HG03354 (cell line): ENCODE results near the gene VPS45.
"Not testable (repeated sequence)": the region's sequence is repeated elsewhere in the genome, so short reads cannot be mapped to it uniquely, and the experiment has no call there.

Experiments used
- ATAC-seq: cut with Tn5 transposase; IDR thresholded peaks from one replicate; pipeline ENCODE4 v1.9.1; 2021; ENCODE audit warnings: mild to moderate bottlenecking; ENCODE audit not compliant: unreplicated experiment, poor library complexity, severe bottlenecking

Gene VPS45

GRCh38 chr1:150179867-150180266, 112.3 kb downstream of the VPS45 start:
- no peak for ATAC-seq

- no peak for ATAC-seq
These were observed 112.9 kb downstream of the VPS45 start for GRCh38 chr1:150180474-150180873.

- no peak for ATAC-seq
These were observed 114.7 kb downstream of the VPS45 start for GRCh38 chr1:150182247-150182646.

- ATAC-seq, result no peak
These were observed 115.5 kb downstream of the VPS45 start for GRCh38 chr1:150183061-150183460.

- no peak for ATAC-seq
These were observed 117.9 kb downstream of the VPS45 start for GRCh38 chr1:150185481-150185880.

- ATAC-seq, result not testable (repeated sequence)
These were observed 118.8 kb downstream of the VPS45 start for GRCh38 chr1:150186438-150186788.

GRCh38 chr1:150186789-150187559, 119.4 kb downstream of the VPS45 start:
- no peak for ATAC-seq

- no peak for ATAC-seq
These were observed 120.0 kb downstream of the VPS45 start for GRCh38 chr1:150187560-150187931.

- no peak for ATAC-seq
These were observed 124.4 kb downstream of the VPS45 start for GRCh38 chr1:150192012-150192411.

GRCh38 chr1:150194381-150195031, 126.9 kb downstream of the VPS45 start:
- ATAC-seq, result no peak
